T1000 (cell line): ENCODE results near the gene PNKP.

Experiments used
- DNase-seq: peaks from one replicate; lab custom pipeline; 2025; ENCODE audit warnings: mixed read lengths; lab: John Stamatoyannopoulos, UW

The PNKP gene

GRCh38 chr19:49890349-49891311 lies 23.3 kb upstream of the PNKP start:
- DNase-seq: no peak

- no peak for DNase-seq
Measured at GRCh38 chr19:49889687-49890348, 22.4 kb upstream of the PNKP start.

GRCh38 chr19:49889038-49889686 lies 21.8 kb upstream of the PNKP start:
- no peak for DNase-seq

GRCh38 chr19:49888510-49888824 lies 21.1 kb upstream of the PNKP start:
- DNase-seq: no peak

GRCh38 chr19:49887665-49888509 lies 20.5 kb upstream of the PNKP start:
- DNase-seq: no peak

- no peak for DNase-seq
Measured at GRCh38 chr19:49887037-49887664, 19.8 kb upstream of the PNKP start.

GRCh38 chr19:49884760-49885159 lies 17.4 kb upstream of the PNKP start:
- DNase-seq: no peak

GRCh38 chr19:49884109-49884508 lies 16.7 kb upstream of the PNKP start:
- DNase-seq: no peak

GRCh38 chr19:49883094-49883493 lies 15.7 kb upstream of the PNKP start:
- DNase-seq: no peak

GRCh38 chr19:49882643-49883042 lies 15.3 kb upstream of the PNKP start:
- no peak for DNase-seq

GRCh38 chr19:49881672-49882394 lies 14.5 kb upstream of the PNKP start:
- DNase-seq: no peak

GRCh38 chr19:49881186-49881585 lies 13.8 kb upstream of the PNKP start:
- DNase-seq: no peak

GRCh38 chr19:49880162-49880869 lies 12.9 kb upstream of the PNKP start:
- no peak for DNase-seq

- no peak for DNase-seq
Measured at GRCh38 chr19:49879243-49879963, 12.0 kb upstream of the PNKP start.

- no peak for DNase-seq
Measured at GRCh38 chr19:49878744-49879070, 11.3 kb upstream of the PNKP start.

- DNase-seq: peak; percentile 95
Measured at GRCh38 chr19:49877879-49878743, 10.7 kb upstream of the PNKP start.

- DNase-seq: peak; percentile 98
Measured at GRCh38 chr19:49877020-49877878, 9.9 kb upstream of the PNKP start, which contains the start of the genes AKT1S1 and TBC1D17. AKT1S1 (minus strand) TSS chr19:49877355; CDS start chr19:49873295, 4,060 bp downstream. TBC1D17 (plus strand) TSS chr19:49877702; CDS start chr19:49877724, 22 bp downstream.
